ENCODE data around the gene TRIM56. TPM values are rescaled to one million over a fixed set of nuclear protein-coding genes. Genes with fewer than 3 reads are reported as not detected.

Gene TRIM56
- total and polyA plus RNA-seq, 8 donors: 7.6 to 26.5 (median 14.7) TPM

GRCh38 chr7:101114492-101114891, 29.2 kb downstream of the TRIM56 start:
- WGBS, 2 donors: 41 to 50% methylated on average over 8 of the region's 8 CpGs
- ATAC-seq (no peak), DNase-seq (no peak), FAIRE-seq (no peak)
- intact Hi-C loops (cut with DNase I): no loop called here
- Histone ChIP-seq H3K4me1 (no peaks in the 10 kb centered on the region), H3K4me3 (no peak overlapping the region), H3K27ac (no peak overlapping the region), H3K36me3 (no peaks in the 10 kb centered on the region), H3K9me3 (no peaks in the 10 kb centered on the region), H3K27me3 (no peaks in the 10 kb centered on the region)
- TF ChIP-seq, protein P1, sequence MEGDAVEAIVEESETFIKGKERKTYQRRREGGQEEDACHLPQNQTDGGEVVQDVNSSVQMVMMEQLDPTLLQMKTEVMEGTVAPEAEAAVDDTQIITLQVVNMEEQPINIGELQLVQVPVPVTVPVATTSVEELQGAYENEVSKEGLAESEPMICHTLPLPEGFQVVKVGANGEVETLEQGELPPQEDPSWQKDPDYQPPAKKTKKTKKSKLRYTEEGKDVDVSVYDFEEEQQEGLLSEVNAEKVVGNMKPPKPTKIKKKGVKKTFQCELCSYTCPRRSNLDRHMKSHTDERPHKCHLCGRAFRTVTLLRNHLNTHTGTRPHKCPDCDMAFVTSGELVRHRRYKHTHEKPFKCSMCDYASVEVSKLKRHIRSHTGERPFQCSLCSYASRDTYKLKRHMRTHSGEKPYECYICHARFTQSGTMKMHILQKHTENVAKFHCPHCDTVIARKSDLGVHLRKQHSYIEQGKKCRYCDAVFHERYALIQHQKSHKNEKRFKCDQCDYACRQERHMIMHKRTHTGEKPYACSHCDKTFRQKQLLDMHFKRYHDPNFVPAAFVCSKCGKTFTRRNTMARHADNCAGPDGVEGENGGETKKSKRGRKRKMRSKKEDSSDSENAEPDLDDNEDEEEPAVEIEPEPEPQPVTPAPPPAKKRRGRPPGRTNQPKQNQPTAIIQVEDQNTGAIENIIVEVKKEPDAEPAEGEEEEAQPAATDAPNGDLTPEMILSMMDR (IDR thresholded peaks at IDR 0.05): no peak

DNA sequence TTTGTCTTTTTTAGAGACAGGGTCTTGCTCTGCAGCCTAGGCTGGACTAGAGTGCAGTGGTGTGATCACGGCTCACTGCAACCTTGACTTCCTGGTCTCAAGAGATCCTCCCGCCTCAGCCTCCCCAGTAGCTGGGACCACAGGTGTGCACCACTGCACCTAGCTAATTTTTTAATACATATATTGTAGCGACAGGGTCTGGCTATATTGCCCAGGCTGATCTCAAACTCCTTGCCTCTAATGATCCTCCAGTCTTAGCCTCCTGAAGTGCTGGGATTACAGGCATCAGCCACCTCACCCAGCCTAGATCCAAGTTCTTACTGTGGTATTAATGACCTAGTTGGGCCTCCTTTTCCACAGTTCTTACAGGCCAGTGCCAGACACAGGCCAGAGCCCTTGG, 29.9 kb downstream of the TRIM56 start:
- FAIRE-seq (no peak), DNase-seq (no peak), ATAC-seq (no peak)
- Histone ChIP-seq H3K4me1 (no peaks in the 10 kb centered on the region), H3K36me3 (no peaks in the 10 kb centered on the region), H3K27me3 (no peaks in the 10 kb centered on the region), H3K4me3 (no peak overlapping the region), H3K9me3 (no peaks in the 10 kb centered on the region), H3K27ac (no peak overlapping the region)
- intact Hi-C loops (cut with DNase I): no loop called here
- TF ChIP-seq, protein P1 (IDR thresholded peaks at IDR 0.05): no peak
- 87 to 92% methylated on average over 3 of the region's 3 CpGs for WGBS, 2 donors

DNA sequence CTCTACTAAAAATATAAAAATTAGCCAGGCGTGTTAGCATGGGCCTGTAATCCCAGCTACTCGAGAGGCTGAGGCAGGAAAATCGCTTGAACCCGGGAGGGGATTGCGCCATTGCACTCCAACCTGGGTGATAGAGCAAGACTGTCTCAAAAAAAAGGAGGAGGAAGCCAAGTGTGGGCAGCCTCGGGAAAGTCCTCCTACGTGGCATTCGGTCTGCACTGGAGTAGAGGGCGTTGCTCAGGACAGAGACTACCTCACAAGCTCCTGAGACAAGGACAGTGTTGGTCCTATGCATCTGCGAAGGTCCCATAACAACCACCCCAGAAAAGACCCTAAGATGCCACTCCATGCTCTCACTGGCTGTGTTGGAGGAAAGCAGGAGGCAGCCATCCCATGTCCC, 31.6 kb downstream of the TRIM56 start:
- no peak overlapping the region for H3K27ac ChIP-seq
- TF ChIP-seq, protein P1 (IDR thresholded peaks at IDR 0.05): no peak
- H3K4me3 ChIP-seq: no peak overlapping the region
- FAIRE-seq (no peak), DNase-seq (no peak), ATAC-seq (no peak)
- H3K36me3 ChIP-seq: no peaks in the 10 kb centered on the region
- H3K4me1 ChIP-seq: no peaks in the 10 kb centered on the region
- H3K27me3 ChIP-seq: no peaks in the 10 kb centered on the region
- intact Hi-C loops (cut with DNase I): no loop called here
- no peaks in the 10 kb centered on the region for H3K9me3 ChIP-seq
- 73 to 84% methylated on average over 10 of the region's 10 CpGs for WGBS, 2 donors

DNA sequence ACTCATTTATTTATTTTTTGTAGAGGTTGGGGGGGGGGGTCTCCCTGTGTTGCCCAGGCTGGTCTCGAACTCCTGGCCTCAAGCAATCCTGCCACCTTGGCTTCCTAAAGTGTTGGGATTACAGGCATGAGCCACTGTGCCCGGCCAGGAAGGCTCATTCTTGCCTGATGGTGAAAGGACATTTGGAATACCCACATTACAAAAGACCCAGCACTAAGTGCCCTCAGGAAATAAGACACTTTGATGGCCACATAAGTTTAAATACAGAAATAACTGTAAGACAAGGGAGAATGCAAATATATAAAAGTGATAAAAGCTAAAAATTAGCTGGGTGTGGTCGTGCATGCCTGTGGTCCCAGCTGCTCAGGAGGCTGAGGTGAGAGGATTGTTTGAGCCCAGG, 33.6 kb downstream of the TRIM56 start:
- WGBS, 2 donors: 57 to 65% methylated on average over 3 of the region's 3 CpGs
- no peaks in the 10 kb centered on the region for H3K9me3 ChIP-seq
- H3K27ac ChIP-seq: no peak overlapping the region
- no peaks in the 10 kb centered on the region for H3K36me3 ChIP-seq
- TF ChIP-seq, protein P1 (IDR thresholded peaks at IDR 0.05): no peak
- DNase-seq (no peak), FAIRE-seq (no peak), ATAC-seq (no peak)
- H3K27me3 ChIP-seq: no peaks in the 10 kb centered on the region
- no peak overlapping the region for H3K4me3 ChIP-seq
- no peaks in the 10 kb centered on the region for H3K4me1 ChIP-seq
- intact Hi-C loops (cut with DNase I): no loop called here

DNA sequence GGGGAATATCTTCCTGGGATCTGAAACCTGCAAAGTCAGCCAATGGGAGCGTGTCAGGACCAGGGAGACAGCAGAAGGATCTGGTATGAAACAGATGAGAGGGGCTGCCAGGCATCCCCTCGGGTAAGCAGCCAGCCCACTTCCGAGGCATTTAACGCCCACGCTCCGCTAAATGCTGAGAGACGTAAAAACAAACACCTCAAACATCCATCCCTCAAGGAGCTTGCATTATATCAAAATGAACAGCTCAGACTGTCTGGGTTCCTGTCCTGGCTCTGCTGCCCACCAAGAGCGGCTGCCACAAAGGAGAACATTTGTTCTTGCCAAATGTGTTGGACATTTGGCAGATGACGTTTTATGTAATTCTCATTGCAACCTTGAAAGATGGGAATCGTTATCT, 34.6 kb downstream of the TRIM56 start:
- Histone ChIP-seq H3K9me3 (no peaks in the 10 kb centered on the region), H3K4me1 (no peaks in the 10 kb centered on the region), H3K27ac (no peak overlapping the region), H3K4me3 (no peak overlapping the region), H3K36me3 (no peaks in the 10 kb centered on the region), H3K27me3 (no peaks in the 10 kb centered on the region)
- FAIRE-seq (no peak), DNase-seq (no peak), ATAC-seq (no peak)
- TF ChIP-seq, protein P1 (IDR thresholded peaks at IDR 0.05): no peak
- intact Hi-C loops (cut with DNase I): no loop called here
- 36 to 54% methylated on average over 10 of the region's 10 CpGs for WGBS, 2 donors

All from pancreas (tissue), 10 donors.